Adrenal gland (tissue), 12 donors: ENCODE data around the gene SOX21. TPM values are rescaled to one million over a fixed set of nuclear protein-coding genes. Genes with fewer than 3 reads are reported as not detected.
"Not testable (repeated sequence)": the region's sequence is repeated elsewhere in the genome, so short reads cannot be mapped to it uniquely, and the experiment has no call there.

Experiments used
- DNase-seq, 7 donors: peaks; one replicate each; pipeline ENCODE4 v3.0.0-alpha.2; 2019 to 2020
- H3K27ac ChIP-seq, 5 donors: fragments of 200-600 bp; sonication (generic) in 4 of 5; 1 replicate in 3 of 5; 2 replicates in 2 of 5; pipeline versions ENCODE4 v1.5.1 to v1.8.0; 2016 to 2020; ENCODE audit warnings: mild to moderate bottlenecking in 1 of 5
- H3K27me3 ChIP-seq: fragments of 200-600 bp; 2 replicates; pipeline ENCODE4 v1.8.0; 2021
- H3K36me3 ChIP-seq, 2 donors: fragments of 200-600 bp; replicated peaks in 1 of 2; 1 replicate in 1 of 2; 2 replicates in 1 of 2; pipeline versions ENCODE4 v1.5.1 to v1.8.0; 2018 to 2022
- H3K4me1 ChIP-seq, 2 donors: fragments of 200-600 bp; replicated peaks in 1 of 2; 1 replicate in 1 of 2; 2 replicates in 1 of 2; pipeline versions ENCODE4 v1.5.1 to v1.8.0; 2018 to 2021
- H3K4me3 ChIP-seq, 4 donors: fragments of 200-600 bp; sonication (generic) in 3 of 4; one replicate each; pipeline ENCODE4 v1.5.1; 2016 to 2018
- H3K9me3 ChIP-seq, 3 donors: fragments of 200-600 bp; sonication (generic) in 1 of 3; replicated peaks in 1 of 3; 1 replicate in 2 of 3; 2 replicates in 1 of 3; pipeline versions ENCODE4 v1.5.1 to v1.8.0; 2016 to 2021
- POLR2A ChIP-seq, 2 donors: fragments of 450-650 bp; IDR thresholded peaks; one replicate each; pipeline ENCODE4 v1.6.1; 2017; ENCODE audit warnings: antibody characterized with exemption in 2 of 2, mild to moderate bottlenecking in 2 of 2, moderate library complexity in 1 of 2
- WGBS, 4 donors: extraction: QIAGEN DNeasy Blood & Tissue Kit in 2 of 4; methylation state at CpG; one replicate each; pipeline versions ENCODE4 v1.1.5 to v1.1.7; 2013 to 2017; 5-methylcytosine and 5-hydroxymethylcytosine counted together
- intact Hi-C, 2 donors: fragments of 100-400 bp; cut with DNase I; formaldehyde crosslinking; loops; one replicate each; pipeline versions ENCODE4 v1.14.1 to v1.15.0; 2022 to 2023
- polyA plus RNA-seq, 3 donors: library from polyadenylated mRNA; stranded (reverse); fragments of 200-250 nt in 2 of 3; fragments of 350-450 nt in 1 of 3; fragmentation: Illumina TruSeq in 1 of 3; extraction: RNeasy Lipid Tissue Mini Kit (QIAGEN cat#74804) in 1 of 3; gene quantifications; one replicate each; pipeline ENCODE4 v1.2.3, GENCODE V29; 2013 to 2014
- total RNA-seq, 9 donors: library from RNA; depleted of rRNA in 4 of 9; stranded (reverse); fragments of >200 nt in 4 of 9; fragments of 120-200 nt in 1 of 9; fragmentation: NEBNext Ultra II Directional in 1 of 9; extraction: Animal tissue kit (Norgen Biotek cat#: 25700) in 1 of 9; gene quantifications; one replicate each; pipeline versions ENCODE4 v1.1.0 to v1.2.4, GENCODE V29; 2013 to 2023
- TF ChIP-seq, protein P1 (sequence below), 6 experiments: fragments of 450-650 bp in 4 of 6; fragments of 200-600 bp in 2 of 6; sonication (generic) in 1 of 6; IDR thresholded peaks; 1 replicate in 5 of 6; 2 replicates in 1 of 6; pipeline versions ENCODE4 v1.5.1 to v1.8.0; 2016 to 2021; ENCODE audit warnings: antibody characterized with exemption in 6 of 6, mild to moderate bottlenecking in 2 of 6, moderate library complexity in 1 of 6
- donor health status: healthy with polysubstance abuse.
- donor health status: Bipolar disorder and iron deficiency.
- donor health status: DM: yes; HTN: yes; CAD: no.
- donor health status: DM: no; HTN: no; CAD: no.
- donor health status: DM: no; HTN: no; CAD: no.
- donor health status: DM: yes; HTN: yes; CAD: no.

The SOX21 gene
- total and polyA plus RNA-seq, 12 donors = not detected

DNA sequence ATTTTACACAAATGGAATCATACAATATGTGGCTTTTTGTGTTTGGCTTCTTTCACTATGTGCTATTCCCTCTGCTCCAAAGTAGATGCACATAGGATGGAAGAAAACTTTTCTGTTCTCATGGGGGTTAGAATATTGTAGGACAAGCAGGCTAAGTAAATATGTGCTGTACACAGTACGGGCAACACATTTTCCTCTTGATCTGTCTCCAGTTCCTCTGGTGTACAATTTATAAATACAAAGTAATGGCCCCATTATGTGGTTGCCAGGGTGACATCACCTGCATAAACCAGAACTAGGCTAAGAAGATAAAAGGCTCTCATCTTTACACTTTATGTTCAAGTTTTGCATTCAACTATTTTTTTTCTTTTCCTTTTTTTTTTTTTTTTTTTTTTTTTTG, 41.0 kb upstream of the SOX21 start:
- WGBS, 4 donors = 70 to 92% (median 74%) methylated on average over 1 of the region's 1 CpG
- no peak for DNase-seq
- Histone ChIP-seq H3K4me3 (no peak overlapping the region), H3K36me3 (no peaks in the 10 kb centered on the region), H3K27ac (no peak overlapping the region), H3K27me3 (no peaks in the 10 kb centered on the region), H3K4me1 (no peaks in the 10 kb centered on the region), H3K9me3 (no peaks in the 10 kb centered on the region)
- TF ChIP-seq POLR2A (IDR thresholded peaks at IDR 0.05) = no peak
- TF ChIP-seq, protein P1, sequence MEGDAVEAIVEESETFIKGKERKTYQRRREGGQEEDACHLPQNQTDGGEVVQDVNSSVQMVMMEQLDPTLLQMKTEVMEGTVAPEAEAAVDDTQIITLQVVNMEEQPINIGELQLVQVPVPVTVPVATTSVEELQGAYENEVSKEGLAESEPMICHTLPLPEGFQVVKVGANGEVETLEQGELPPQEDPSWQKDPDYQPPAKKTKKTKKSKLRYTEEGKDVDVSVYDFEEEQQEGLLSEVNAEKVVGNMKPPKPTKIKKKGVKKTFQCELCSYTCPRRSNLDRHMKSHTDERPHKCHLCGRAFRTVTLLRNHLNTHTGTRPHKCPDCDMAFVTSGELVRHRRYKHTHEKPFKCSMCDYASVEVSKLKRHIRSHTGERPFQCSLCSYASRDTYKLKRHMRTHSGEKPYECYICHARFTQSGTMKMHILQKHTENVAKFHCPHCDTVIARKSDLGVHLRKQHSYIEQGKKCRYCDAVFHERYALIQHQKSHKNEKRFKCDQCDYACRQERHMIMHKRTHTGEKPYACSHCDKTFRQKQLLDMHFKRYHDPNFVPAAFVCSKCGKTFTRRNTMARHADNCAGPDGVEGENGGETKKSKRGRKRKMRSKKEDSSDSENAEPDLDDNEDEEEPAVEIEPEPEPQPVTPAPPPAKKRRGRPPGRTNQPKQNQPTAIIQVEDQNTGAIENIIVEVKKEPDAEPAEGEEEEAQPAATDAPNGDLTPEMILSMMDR (IDR thresholded peaks at IDR 0.05) = no peak
- intact Hi-C loops = no loop called here

DNA sequence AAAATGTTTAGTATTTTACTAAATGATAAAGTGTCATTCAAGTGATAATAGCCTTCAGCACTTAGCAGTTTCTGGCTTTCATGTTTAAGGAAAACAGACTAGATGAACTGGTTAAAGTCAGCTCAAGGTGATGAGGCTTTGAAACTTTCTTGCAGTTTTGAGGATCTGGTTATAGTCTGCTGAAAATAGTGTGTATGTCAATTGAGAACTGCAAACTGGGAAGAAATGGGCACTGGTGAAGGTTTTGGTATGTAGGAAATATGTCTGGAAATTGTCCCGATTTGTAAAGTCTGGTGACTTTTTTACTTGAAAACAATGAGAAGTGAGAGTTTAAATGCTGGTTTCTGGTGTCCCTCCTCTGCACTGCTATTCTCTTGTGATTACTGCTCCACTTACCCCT, 36.8 kb upstream of the SOX21 start:
- DNase-seq = no peak
- TF ChIP-seq, protein P1 (IDR thresholded peaks at IDR 0.05) = no peak
- TF ChIP-seq POLR2A (IDR thresholded peaks at IDR 0.05) = no peak
- Histone ChIP-seq H3K9me3 (no peaks in the 10 kb centered on the region), H3K4me1 (no peaks in the 10 kb centered on the region), H3K27me3 (no peaks in the 10 kb centered on the region), H3K4me3 (no peak overlapping the region), H3K36me3 (no peaks in the 10 kb centered on the region), H3K27ac (no peak overlapping the region)
- intact Hi-C loops = no loop called here
- 73 to 81% (median 74%) methylated on average over 1 of the region's 1 CpG for WGBS, 4 donors

DNA sequence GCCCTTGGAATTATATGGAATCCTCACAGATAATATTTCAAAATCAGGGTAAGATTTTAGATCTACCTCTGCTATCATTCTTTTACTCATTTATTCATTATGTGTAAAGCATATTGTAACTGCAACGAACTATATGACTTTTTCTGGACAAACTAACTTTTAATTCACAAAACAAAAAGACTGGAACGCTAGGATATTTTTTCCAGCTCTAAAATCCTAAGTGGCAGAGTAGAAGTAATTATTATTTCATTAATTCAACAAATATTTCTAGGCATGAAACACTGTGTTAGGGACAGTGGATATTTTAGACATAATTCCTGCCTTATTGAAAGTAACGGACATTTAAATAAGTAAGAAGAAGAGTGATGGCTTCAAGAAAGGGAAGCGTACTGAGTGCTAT, 26.9 kb upstream of the SOX21 start:
- 77 to 84% (median 78%) methylated on average over 4 of the region's 4 CpGs for WGBS, 4 donors
- Histone ChIP-seq H3K9me3 (no peaks in the 10 kb centered on the region), H3K4me1 (no peaks in the 10 kb centered on the region), H3K4me3 (no peak overlapping the region), H3K36me3 (no peaks in the 10 kb centered on the region), H3K27me3 (no peaks in the 10 kb centered on the region), H3K27ac (no peak overlapping the region)
- TF ChIP-seq, protein P1 (IDR thresholded peaks at IDR 0.05) = no peak
- no peak for TF ChIP-seq POLR2A (IDR thresholded peaks at IDR 0.05)
- no peak for DNase-seq
- intact Hi-C loops = no loop called here

DNA sequence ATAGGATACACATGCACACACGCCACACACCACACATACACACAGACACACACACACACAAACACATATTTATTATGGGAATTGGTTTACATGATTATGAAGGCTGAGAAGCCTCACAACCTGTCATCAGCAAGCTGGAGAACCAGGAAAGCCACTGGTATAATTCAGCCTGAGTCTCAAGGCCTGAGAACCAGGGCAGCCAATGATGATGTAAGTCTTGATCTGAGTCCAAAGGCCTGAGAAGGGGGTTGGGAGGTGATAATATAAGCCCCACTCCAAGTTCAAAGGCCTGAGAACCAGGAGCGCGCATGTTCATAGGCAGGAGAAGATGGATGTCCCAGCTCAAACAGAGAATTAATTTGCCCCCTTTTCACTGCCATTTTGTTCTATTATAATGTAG, 18.7 kb upstream of the SOX21 start:
- Histone ChIP-seq H3K27me3 (no peaks in the 10 kb centered on the region), H3K36me3 (no peaks in the 10 kb centered on the region), H3K4me3 (no peak overlapping the region), H3K27ac (no peak overlapping the region), H3K4me1 (no peaks in the 10 kb centered on the region), H3K9me3 (no peaks in the 10 kb centered on the region)
- 91 to 95% (median 93%) methylated on average over 3 of the region's 3 CpGs for WGBS, 4 donors
- no peak for DNase-seq
- intact Hi-C loops = no loop called here
- TF ChIP-seq, protein P1 (IDR thresholded peaks at IDR 0.05) = no peak
- no peak for TF ChIP-seq POLR2A (IDR thresholded peaks at IDR 0.05)

DNA sequence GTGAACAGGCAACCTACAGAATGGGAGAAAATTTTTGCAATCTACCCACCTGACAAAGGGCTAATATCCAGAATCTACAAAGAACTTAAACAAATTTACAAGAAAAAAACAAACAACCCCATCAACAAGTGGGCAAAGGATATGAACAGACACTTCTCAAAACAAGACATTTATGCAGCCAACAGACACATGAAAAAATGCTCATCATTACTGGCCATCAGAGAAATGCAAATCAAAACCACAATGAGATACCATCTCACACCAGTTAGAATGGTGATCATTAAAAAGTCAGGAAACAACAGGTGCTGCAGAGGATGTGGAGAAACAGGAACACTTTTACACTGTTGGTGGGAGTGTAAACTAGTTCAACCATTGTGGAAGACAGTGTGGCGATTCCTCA, 17.6 kb upstream of the SOX21 start:
- WGBS, 4 donors = 64 to 89% (median 72%) methylated on average over 1 of the region's 1 CpG
- H3K4me1 ChIP-seq, H3K27ac ChIP-seq, DNase-seq, H3K36me3 ChIP-seq, intact Hi-C loops, H3K27me3 ChIP-seq, H3K9me3 ChIP-seq, H3K4me3 ChIP-seq: not testable (repeated sequence)
